B cell (primary cell): ENCODE measurements around the gene ELL. TPM values are rescaled to one million over a fixed set of nuclear protein-coding genes. Genes with fewer than 3 reads are reported as not detected.

Experiments used
- ATAC-seq: fragments of 200-7000 bp; cut with Tn5 transposase; one replicate; pipeline ENCODE4 v1.10.0; 2021; ENCODE audit warnings: low read depth, mild to moderate bottlenecking, moderate number of reproducible peaks, moderate library complexity
- CTCF ChIA-PET: fragments of 350-600 bp; sonication (Branson Sonifier 250); formaldehyde crosslinking; loops from one replicate; lab custom pipeline; 2021; ENCODE audit warnings: antibody characterized with exemption, inconsistent platforms; lab: Charles Lee
- POLR2A ChIA-PET: fragments of 350-600 bp; sonication (Branson Sonifier 250); formaldehyde crosslinking; loops from one replicate; lab custom pipeline; 2021; ENCODE audit warnings: antibody characterized with exemption; lab: Charles Lee
- DNase-seq: peaks from one replicate; pipeline ENCODE4 v3.0.0; 2013
- H2AFZ ChIP-seq: 2 replicates; pipeline ENCODE4 v1.6.1; 2012; ENCODE audit warnings: mild to moderate bottlenecking, low read depth, low read length; ENCODE audit not compliant: insufficient read depth, poor library complexity, severe bottlenecking
- H3K27ac ChIP-seq, 2 donors: 1 replicate in 1 of 2; 2 replicates in 1 of 2; pipeline ENCODE4 v1.5.1; 2012 to 2013; ENCODE audit warnings: low read length in 2 of 2, mild to moderate bottlenecking in 2 of 2, moderate library complexity in 1 of 2
- H3K27me3 ChIP-seq, 4 experiments: fragments of 200-600 bp in 1 of 4; sonication (generic) in 1 of 4; replicated peaks in 1 of 4; 1 replicate in 2 of 4; 2 replicates in 2 of 4; pipeline versions ENCODE4 v1.6.1 to v1.7.0; 2013 to 2016; ENCODE audit warnings: low read length in 3 of 4, mild to moderate bottlenecking in 2 of 4, mixed read lengths in 1 of 4, moderate library complexity in 1 of 4; ENCODE audit not compliant: insufficient read depth in 4 of 4, control insufficient read depth in 3 of 4; ENCODE audit errors: control extremely low read depth in 1 of 4
- H3K36me3 ChIP-seq, 2 experiments: replicated peaks in 1 of 2; 1 replicate in 1 of 2; 2 replicates in 1 of 2; pipeline versions ENCODE4 v1.6.1 to v1.7.1; 2013; ENCODE audit warnings: low read length in 1 of 2; ENCODE audit not compliant: insufficient read depth in 2 of 2, control insufficient read depth in 1 of 2; ENCODE audit errors: control extremely low read depth in 1 of 2, extremely low read depth in 1 of 2
- H3K4me1 ChIP-seq, 2 donors: fragments of 200-600 bp in 1 of 2; sonication (generic) in 1 of 2; 1 replicate in 1 of 2; 2 replicates in 1 of 2; pipeline versions ENCODE4 v1.5.1 to v1.6.1; 2013 to 2017; ENCODE audit warnings: low read length in 2 of 2; ENCODE audit not compliant: control insufficient read depth in 2 of 2, insufficient read depth in 2 of 2
- H3K4me2 ChIP-seq: replicated peaks from 2 replicates; pipeline ENCODE3; 2012; ENCODE audit warnings: mild to moderate bottlenecking, low read depth, low read length; ENCODE audit not compliant: poor library complexity, severe bottlenecking
- H3K4me3 ChIP-seq, 5 experiments: fragments of 200-600 bp in 1 of 5; sonication (generic) in 1 of 5; 1 replicate in 3 of 5; 2 replicates in 2 of 5; pipeline versions ENCODE4 v1.5.1 to v1.7.0; 2011 to 2016; ENCODE audit warnings: low read length in 4 of 5, mild to moderate bottlenecking in 4 of 5, low read depth in 2 of 5, control low read depth in 1 of 5, moderate library complexity in 1 of 5; ENCODE audit not compliant: insufficient read depth in 1 of 5; ENCODE audit errors: control extremely low read depth in 1 of 5, extremely low read depth in 1 of 5
- H3K79me2 ChIP-seq: fragments of 200-600 bp; sonication (generic); one replicate; pipeline ENCODE4 v1.6.0; 2016; ENCODE audit warnings: low read length; ENCODE audit not compliant: control insufficient read depth, insufficient read depth
- H3K9ac ChIP-seq: fragments of 200-600 bp; sonication (generic); 2 replicates; pipeline ENCODE4 v1.6.1; 2017; ENCODE audit warnings: mild to moderate bottlenecking, low read length, moderate library complexity
- H3K9me3 ChIP-seq, 3 donors: one replicate each; pipeline versions ENCODE4 v1.6.1 to v1.7.1; 2013; ENCODE audit warnings: low read length in 2 of 3; ENCODE audit not compliant: control insufficient read depth in 2 of 3, insufficient read depth in 1 of 3; ENCODE audit errors: control extremely low read depth in 1 of 3
- H4K20me1 ChIP-seq: 2 replicates; pipeline ENCODE4 v1.6.0; 2012; ENCODE audit warnings: mild to moderate bottlenecking, low read length; ENCODE audit not compliant: insufficient read depth, control insufficient read depth, poor library complexity, severe bottlenecking
- H3K27ac Mint-ChIP-seq: one replicate; pipeline ENCODE4 v1.8.0; 2021; ENCODE audit warnings: mixed read lengths
- H3K27me3 Mint-ChIP-seq: one replicate; pipeline ENCODE4 v1.8.0; 2021; ENCODE audit warnings: mixed read lengths
- H3K4me1 Mint-ChIP-seq: one replicate; pipeline ENCODE4 v1.8.0; 2021; ENCODE audit warnings: mixed read lengths
- H3K4me3 Mint-ChIP-seq: one replicate; pipeline ENCODE4 v1.8.0; 2021; ENCODE audit warnings: mixed read lengths
- H3K9me3 Mint-ChIP-seq: one replicate; pipeline ENCODE4 v1.8.0; 2022; ENCODE audit warnings: mixed read lengths; ENCODE audit not compliant: insufficient read depth
- EZH2 ChIP-seq: IDR thresholded peaks from 2 replicates; pipeline ENCODE4 v1.6.1; 2012; ENCODE audit warnings: borderline replicate concordance, low read depth, mild to moderate bottlenecking, moderate library complexity, low read length; ENCODE audit not compliant: insufficient read depth, poor library complexity, severe bottlenecking
- WGBS: methylation state at CpG from one replicate; pipeline ENCODE4 v1.1.5; 2013; ENCODE audit warnings: missing lambda C conversion rate; ENCODE audit not compliant: insufficient coverage; 5-methylcytosine and 5-hydroxymethylcytosine counted together
- intact Hi-C: fragments of 100-400 bp; cut with micrococcal nuclease; formaldehyde crosslinking; loops from one replicate; pipeline ENCODE4 v1.10.0; 2022
- polyA plus RNA-seq: library from polyadenylated mRNA; depleted of rRNA; stranded (reverse); fragments of >200 nt; gene quantifications from 2 replicates; pipeline ENCODE4 v1.2.3, GENCODE V29; 2012
- total RNA-seq, 2 donors: library from RNA; stranded (reverse); fragments of 120-200 nt in 1 of 2; gene quantifications; 1 replicate in 1 of 2; 2 replicates in 1 of 2; pipeline versions ENCODE4 v1.2.3 to v1.2.4, GENCODE V29; 2013 to 2022
- TF ChIP-seq, protein P1 (sequence below): fragments of 200-600 bp; IDR thresholded peaks from one replicate; pipeline ENCODE4 v1.8.0; 2022; ENCODE audit warnings: antibody characterized with exemption, mild to moderate bottlenecking

Gene ELL
- total and polyA plus RNA-seq, 2 donors (not counting 1 experiment from before 2014, with no cell fraction given), result 21.2 to 31.4 TPM

DNA sequence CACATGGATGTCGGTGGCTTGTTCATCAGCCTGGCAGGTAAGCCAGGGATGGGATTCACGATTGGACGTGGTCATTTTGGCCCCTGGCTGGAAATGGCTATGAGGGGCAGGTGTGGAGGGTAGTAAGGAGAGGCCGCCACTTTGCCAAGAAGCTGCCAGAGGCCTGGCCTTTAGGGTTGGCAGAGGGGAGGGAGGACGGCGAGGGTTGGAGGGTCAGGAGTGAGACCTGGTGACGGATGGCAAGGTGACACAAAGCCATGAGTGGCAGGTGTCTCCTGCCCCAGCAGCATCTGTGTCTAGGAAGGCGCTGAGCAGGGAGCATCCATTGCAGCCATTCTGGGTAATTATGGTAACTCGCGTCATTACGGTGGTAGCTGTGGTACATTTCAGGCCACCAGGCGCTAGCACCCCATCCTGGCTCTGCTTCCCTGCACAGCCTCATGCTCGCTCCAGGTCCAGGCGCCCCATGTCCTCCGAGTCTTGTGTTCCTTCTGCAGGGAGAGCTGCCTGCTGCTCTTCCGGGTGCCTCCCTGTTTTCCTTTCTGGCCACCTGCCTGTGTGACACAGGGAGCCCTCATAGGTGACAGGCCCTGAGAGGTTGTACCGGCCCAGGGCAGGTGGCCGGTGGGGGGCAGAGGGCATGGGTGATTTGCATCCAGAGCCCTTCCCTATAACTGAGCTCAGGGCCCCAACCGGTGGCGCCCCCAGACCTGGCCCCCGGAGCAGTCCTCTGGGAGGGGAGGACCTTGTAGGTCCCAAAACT, 98.4 kb downstream of the ELL start:
- Histone ChIP-seq H4K20me1 (peaks cover 43% of the 10 kb centered on the region), H3K9me3 (peaks cover 0 to 5% (median 0%) of the 10 kb centered on the region in 3 donors), H3K9ac (no peak overlapping the region), H3K4me2 (no peak overlapping the region), H3K79me2 (peaks cover 28% of the 10 kb centered on the region), H3K27me3 (peaks cover 0 to 10% (median 3%) of the 10 kb centered on the region in 4 experiments), H3K4me3 (no peak overlapping the region), H3K27ac (no peak overlapping the region), H2AFZ (no peak overlapping the region), H3K4me1 (peaks cover 29 to 43% of the 10 kb centered on the region in 2 donors), H3K36me3 (no peaks in the 10 kb centered on the region)
- WGBS, result 94% methylated on average over 21 of the region's 21 CpGs
- no peak overlapping the region for H3K27ac Mint-ChIP-seq
- H3K9me3 Mint-ChIP-seq, result no peaks in the 10 kb centered on the region
- peaks cover 4% of the 10 kb centered on the region for H3K27me3 Mint-ChIP-seq
- intact Hi-C loops, result loop anchor here (5.0 kb wide), 1 partner anchor 36 kb away; the partner anchor contains the start of gene GDF15
- DNase-seq (peak; percentile 24), ATAC-seq (no peak)
- TF ChIP-seq EZH2, result no peak
- TF ChIP-seq, protein P1, sequence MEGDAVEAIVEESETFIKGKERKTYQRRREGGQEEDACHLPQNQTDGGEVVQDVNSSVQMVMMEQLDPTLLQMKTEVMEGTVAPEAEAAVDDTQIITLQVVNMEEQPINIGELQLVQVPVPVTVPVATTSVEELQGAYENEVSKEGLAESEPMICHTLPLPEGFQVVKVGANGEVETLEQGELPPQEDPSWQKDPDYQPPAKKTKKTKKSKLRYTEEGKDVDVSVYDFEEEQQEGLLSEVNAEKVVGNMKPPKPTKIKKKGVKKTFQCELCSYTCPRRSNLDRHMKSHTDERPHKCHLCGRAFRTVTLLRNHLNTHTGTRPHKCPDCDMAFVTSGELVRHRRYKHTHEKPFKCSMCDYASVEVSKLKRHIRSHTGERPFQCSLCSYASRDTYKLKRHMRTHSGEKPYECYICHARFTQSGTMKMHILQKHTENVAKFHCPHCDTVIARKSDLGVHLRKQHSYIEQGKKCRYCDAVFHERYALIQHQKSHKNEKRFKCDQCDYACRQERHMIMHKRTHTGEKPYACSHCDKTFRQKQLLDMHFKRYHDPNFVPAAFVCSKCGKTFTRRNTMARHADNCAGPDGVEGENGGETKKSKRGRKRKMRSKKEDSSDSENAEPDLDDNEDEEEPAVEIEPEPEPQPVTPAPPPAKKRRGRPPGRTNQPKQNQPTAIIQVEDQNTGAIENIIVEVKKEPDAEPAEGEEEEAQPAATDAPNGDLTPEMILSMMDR, result no peak
- ChIA-PET POLR2A (interaction anchor here (0.6 kb wide), 2 partner anchors 322 to 476 kb away, joined by 3 read pairs; no protein-coding TSS in a partner anchor), CTCF (no interaction called here)
- H3K4me1 Mint-ChIP-seq, result peaks cover 39% of the 10 kb centered on the region
- H3K4me3 Mint-ChIP-seq, result no peak overlapping the region
